HEK293 (cell line): ENCODE results near the gene MARCHF9.

Experiments
- ATF2 ChIP-seq: fragments of 450-650 bp; formaldehyde crosslinking; IDR thresholded peaks from 2 replicates; pipeline ENCODE4 v1.5.1; 2016; ENCODE audit warnings: missing biosample characterization, missing genetic modification characterization, low read depth
- ELK4 ChIP-seq: IDR thresholded peaks from 2 replicates; pipeline ENCODE4 v1.6.1; 2011; ENCODE audit warnings: mild to moderate bottlenecking, low read depth, low read length, borderline replicate concordance
- GLIS1 ChIP-seq: fragments of 450-650 bp; formaldehyde crosslinking; IDR thresholded peaks from 2 replicates; pipeline ENCODE4 v1.5.1; 2016; ENCODE audit warnings: missing biosample characterization, missing genetic modification characterization
- KLF16 ChIP-seq: fragments of 450-650 bp; formaldehyde crosslinking; IDR thresholded peaks from 2 replicates; pipeline ENCODE4 v1.5.1; 2017; ENCODE audit warnings: missing biosample characterization, missing genetic modification characterization
- RBAK ChIP-seq: fragments of 450-650 bp; formaldehyde crosslinking; IDR thresholded peaks from 2 replicates; pipeline ENCODE4 v1.5.1; 2016; ENCODE audit warnings: missing biosample characterization, missing genetic modification characterization
- REPIN1 ChIP-seq: fragments of 450-650 bp; formaldehyde crosslinking; IDR thresholded peaks from 2 replicates; pipeline ENCODE4 v1.5.1; 2017; ENCODE audit warnings: missing biosample characterization, missing genetic modification characterization, low read depth
- SALL2 ChIP-seq: fragments of 450-650 bp; formaldehyde crosslinking; IDR thresholded peaks from 2 replicates; pipeline ENCODE4 v1.5.0; 2017; ENCODE audit warnings: missing biosample characterization, mild to moderate bottlenecking, missing genetic modification characterization, borderline replicate concordance
- SCRT1 ChIP-seq: fragments of 450-650 bp; formaldehyde crosslinking; IDR thresholded peaks from 2 replicates; pipeline ENCODE4 v1.5.1; 2016; ENCODE audit warnings: missing biosample characterization, missing genetic modification characterization, borderline replicate concordance
- SCRT2 ChIP-seq: fragments of 450-650 bp; formaldehyde crosslinking; IDR thresholded peaks from 2 replicates; pipeline ENCODE4 v1.5.1; 2016; ENCODE audit warnings: missing biosample characterization, missing genetic modification characterization
- ZBTB6 ChIP-seq: fragments of 450-650 bp; formaldehyde crosslinking; IDR thresholded peaks from 2 replicates; pipeline ENCODE4 v1.5.1; 2017; ENCODE audit warnings: missing biosample characterization, missing genetic modification characterization
- ZNF10 ChIP-seq: fragments of 450-650 bp; formaldehyde crosslinking; IDR thresholded peaks from 2 replicates; pipeline ENCODE4 v1.5.1; 2017; ENCODE audit warnings: missing biosample characterization, missing genetic modification characterization
- ZNF114 ChIP-seq: fragments of 450-650 bp; formaldehyde crosslinking; IDR thresholded peaks from 2 replicates; pipeline ENCODE4 v1.5.0; 2017; ENCODE audit warnings: missing biosample characterization, missing genetic modification characterization
- ZNF140 ChIP-seq: fragments of 450-650 bp; formaldehyde crosslinking; IDR thresholded peaks from 2 replicates; pipeline ENCODE4 v1.5.1; 2016; ENCODE audit warnings: missing biosample characterization, missing genetic modification characterization
- ZNF174 ChIP-seq: fragments of 450-650 bp; formaldehyde crosslinking; IDR thresholded peaks from 2 replicates; pipeline ENCODE4 v1.5.0; 2017; ENCODE audit warnings: missing biosample characterization, mild to moderate bottlenecking, missing genetic modification characterization
- ZNF211 ChIP-seq: fragments of 450-650 bp; formaldehyde crosslinking; IDR thresholded peaks from 2 replicates; pipeline ENCODE4 v1.5.1; 2016; ENCODE audit warnings: low read depth, missing biosample characterization, missing genetic modification characterization
- ZNF214 ChIP-seq: fragments of 450-650 bp; formaldehyde crosslinking; IDR thresholded peaks from 2 replicates; pipeline ENCODE4 v1.5.1; 2017; ENCODE audit warnings: missing biosample characterization, mild to moderate bottlenecking, missing genetic modification characterization, borderline replicate concordance
- ZNF223 ChIP-seq: fragments of 450-650 bp; formaldehyde crosslinking; IDR thresholded peaks from 2 replicates; pipeline ENCODE4 v1.5.1; 2016; ENCODE audit warnings: missing biosample characterization, missing genetic modification characterization
- ZNF239 ChIP-seq: fragments of 450-650 bp; formaldehyde crosslinking; IDR thresholded peaks from 2 replicates; pipeline ENCODE4 v1.5.1; 2016; ENCODE audit warnings: missing biosample characterization, missing genetic modification characterization
- ZNF26 ChIP-seq: fragments of 450-650 bp; formaldehyde crosslinking; IDR thresholded peaks from 2 replicates; pipeline ENCODE4 v1.5.1; 2016; ENCODE audit warnings: missing biosample characterization, missing genetic modification characterization
- ZNF302 ChIP-seq: fragments of 450-650 bp; formaldehyde crosslinking; IDR thresholded peaks from 2 replicates; pipeline ENCODE4 v1.5.1; 2016; ENCODE audit warnings: missing biosample characterization, missing genetic modification characterization, low read depth
- ZNF398 ChIP-seq: fragments of 450-650 bp; formaldehyde crosslinking; IDR thresholded peaks from 2 replicates; pipeline ENCODE4 v1.5.1; 2017; ENCODE audit warnings: missing biosample characterization, missing genetic modification characterization
- ZNF549 ChIP-seq: fragments of 450-650 bp; IDR thresholded peaks from 2 replicates; pipeline ENCODE4 v1.5.1; 2018; ENCODE audit warnings: missing biosample characterization, missing genetic modification characterization, mild to moderate bottlenecking, inconsistent platforms, moderate library complexity
- ZNF600 ChIP-seq: fragments of 450-650 bp; formaldehyde crosslinking; IDR thresholded peaks from 2 replicates; pipeline ENCODE4 v1.5.1; 2016; ENCODE audit warnings: missing biosample characterization, missing genetic modification characterization
- ZNF624 ChIP-seq: fragments of 450-650 bp; formaldehyde crosslinking; IDR thresholded peaks from 2 replicates; pipeline ENCODE4 v1.5.1; 2017; ENCODE audit warnings: missing biosample characterization, missing genetic modification characterization
- ZNF677 ChIP-seq: fragments of 450-650 bp; IDR thresholded peaks from 2 replicates; pipeline ENCODE4 v1.5.0; 2018; ENCODE audit warnings: missing biosample characterization, mild to moderate bottlenecking, missing genetic modification characterization, moderate library complexity
- ZNF701 ChIP-seq: fragments of 450-650 bp; formaldehyde crosslinking; IDR thresholded peaks from 2 replicates; pipeline ENCODE4 v1.5.1; 2016; ENCODE audit warnings: missing biosample characterization, missing genetic modification characterization
- ZNF747 ChIP-seq: fragments of 450-650 bp; formaldehyde crosslinking; IDR thresholded peaks from 2 replicates; pipeline ENCODE4 v1.5.1; 2016; ENCODE audit warnings: missing biosample characterization, missing genetic modification characterization
- ZNF776 ChIP-seq: fragments of 450-650 bp; formaldehyde crosslinking; IDR thresholded peaks from 2 replicates; pipeline ENCODE4 v1.5.0; 2017; ENCODE audit warnings: missing biosample characterization, missing genetic modification characterization, borderline replicate concordance
- ZNF777 ChIP-seq: fragments of 450-650 bp; formaldehyde crosslinking; IDR thresholded peaks from 2 replicates; pipeline ENCODE4 v1.5.1; 2017; ENCODE audit warnings: missing biosample characterization, missing genetic modification characterization, borderline replicate concordance
- ZNF837 ChIP-seq: fragments of 450-650 bp; formaldehyde crosslinking; IDR thresholded peaks from 2 replicates; pipeline ENCODE4 v1.5.1; 2016; ENCODE audit warnings: missing biosample characterization, missing genetic modification characterization
- ZSCAN5A ChIP-seq: fragments of 450-650 bp; formaldehyde crosslinking; IDR thresholded peaks from 2 replicates; pipeline ENCODE4 v1.5.1; 2016; ENCODE audit warnings: missing biosample characterization, missing genetic modification characterization

The MARCHF9 gene

GRCh38 chr12:57771873-57772428, 17.0 kb downstream of the MARCHF9 start, which contains the start of gene METTL1 (continued):
- TF ChIP-seq ZNF398 (tag by site-specific recombination) (no peak), ZNF747 (tag by site-specific recombination) (no peak), ZNF776 (tag by site-specific recombination) (no peak), SCRT2 (tag by site-specific recombination) (peak; percentile 80), ZNF10 (tag by site-specific recombination) (peak; percentile 95), ZNF777 (tag by site-specific recombination) (no peak), ZNF549 (tag by site-specific recombination) (no peak), ELK4 (no peak), ZNF26 (tag by site-specific recombination) (no peak), ZNF140 (no peak), ZNF701 (no peak), ZNF239 (no peak), ZNF214 (tag by site-specific recombination) (no peak), SALL2 (tag by site-specific recombination) (no peak), ZNF677 (no peak), ZNF600 (tag by site-specific recombination) (peak; percentile 99), ZNF174 (no peak), ZNF114 (no peak), ZNF302 (tag by site-specific recombination) (no peak), SCRT1 (tag by site-specific recombination) (no peak), ZSCAN5A (tag by site-specific recombination) (peak; percentile 54; the same call in 1 of the 2 replicates), ZNF624 (no peak), ZNF837 (tag by site-specific recombination) (no peak), KLF16 (tag by site-specific recombination) (peak; percentile 99), ATF2 (tag by site-specific recombination) (peak; percentile 6; the same call in 1 of the 2 replicates), REPIN1 (no peak; the same call in 1 of the 2 replicates), RBAK (tag by site-specific recombination) (no peak), ZNF223 (no peak), ZBTB6 (tag by site-specific recombination) (no peak), ZNF211 (tag by site-specific recombination) (no peak), GLIS1 (peak; percentile 74)
